KBM-7 (cell line): ENCODE measurements around the gene HS3ST6.
"Not testable (repeated sequence)": the region's sequence is repeated elsewhere in the genome, so short reads cannot be mapped to it uniquely, and the experiment has no call there.

Experiments used
- DNase-seq: peaks from one replicate; pipeline ENCODE4 v3.0.0-alpha.2; 2015
- in situ Hi-C: fragments of 300-500 bp; cut with MboI; formaldehyde crosslinking; loops from 2 replicates; pipeline ENCODE4 v1.14.3; 2020; ENCODE audit warnings: low sequenced_read_pairs, low pct_unique_long_range_greater_than_20kb, mixed read lengths

Gene HS3ST6

DNA sequence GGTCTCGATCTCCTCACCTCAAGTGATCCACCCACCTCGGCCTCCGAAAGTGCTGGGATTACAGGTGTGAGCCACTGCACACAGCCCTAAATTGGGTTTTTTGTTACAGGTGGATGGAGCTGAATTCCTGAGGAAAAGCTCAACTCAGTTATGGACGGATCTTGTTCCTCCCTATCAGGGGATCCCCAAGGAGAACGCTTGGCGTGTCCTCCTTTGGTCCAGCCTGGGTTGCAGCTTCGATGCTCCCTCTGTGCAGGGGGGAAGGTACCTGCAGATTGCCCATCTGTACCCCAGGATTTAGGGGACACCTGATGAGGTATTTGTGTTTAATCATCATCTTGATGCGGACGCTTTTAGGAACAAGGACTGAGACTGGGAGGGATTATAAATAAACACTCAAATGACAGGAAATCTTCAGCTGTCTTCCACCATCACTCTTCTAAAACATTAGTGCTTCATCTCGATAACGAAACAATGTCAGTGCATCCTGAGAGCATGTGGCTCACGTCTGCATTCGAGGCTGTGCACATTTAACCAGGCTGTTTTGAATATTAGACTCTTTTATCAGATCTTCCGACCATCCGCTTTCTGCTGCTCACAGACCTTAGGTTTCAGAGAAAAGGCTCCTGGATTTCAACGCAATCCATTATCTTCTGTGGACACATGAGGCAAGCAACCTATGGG lies 28.0 kb downstream of the HS3ST6 start:
- in situ Hi-C loops: no loop called here
- DNase-seq: no peak

DNA sequence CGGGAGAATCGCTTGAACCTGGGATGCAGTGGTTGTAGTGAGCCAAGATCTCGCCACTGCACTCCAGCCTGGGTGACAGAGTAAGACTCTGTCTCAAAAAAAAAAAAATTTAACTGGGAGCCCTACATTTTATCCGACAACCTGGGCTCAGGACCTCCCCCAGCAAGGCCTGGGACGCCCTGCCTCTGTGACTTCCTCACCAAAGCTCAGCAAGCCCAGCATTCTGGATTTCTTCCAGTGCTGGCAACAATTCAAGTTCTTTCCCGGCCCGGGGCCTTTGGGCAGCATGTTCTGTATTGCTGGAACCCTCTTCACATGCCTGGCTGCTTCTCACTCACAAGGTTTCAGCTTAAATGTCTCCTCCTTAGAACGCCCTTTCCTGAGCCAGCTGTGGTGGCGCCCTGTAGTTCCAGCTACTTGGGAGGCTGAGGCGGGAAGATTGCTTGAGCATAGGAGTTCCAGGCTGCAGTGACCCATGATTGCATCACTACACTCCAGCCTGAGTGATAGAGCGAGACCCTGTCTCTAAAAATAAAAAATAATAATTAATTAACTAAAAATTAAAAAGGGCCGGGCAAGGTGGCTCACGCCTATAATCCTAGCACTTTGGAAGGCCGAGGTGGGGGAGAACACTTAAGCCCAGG lies 30.4 kb downstream of the HS3ST6 start:
- in situ Hi-C loops: no loop called here
- no peak for DNase-seq

DNA sequence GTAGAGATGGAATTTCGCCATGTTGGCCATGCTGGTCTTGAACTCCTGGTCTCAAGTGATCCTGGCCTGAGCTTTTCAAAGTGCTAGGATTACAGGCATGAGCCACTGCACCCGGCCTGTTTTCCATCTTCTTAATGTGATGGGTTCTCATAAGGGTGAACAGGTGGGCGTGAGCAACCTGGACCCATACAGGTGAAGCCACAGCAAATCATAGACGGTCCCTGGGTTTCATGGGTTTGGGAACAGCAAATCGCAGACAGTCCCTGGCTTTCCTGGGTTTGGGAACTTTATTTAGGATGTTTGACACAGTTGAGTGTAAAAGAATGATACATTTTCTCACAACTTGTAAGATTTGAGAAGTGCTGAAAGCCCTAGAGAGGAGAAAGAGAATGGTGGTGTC lies 33.3 kb downstream of the HS3ST6 start:
- DNase-seq: no peak
- in situ Hi-C loops: no loop called here

DNA sequence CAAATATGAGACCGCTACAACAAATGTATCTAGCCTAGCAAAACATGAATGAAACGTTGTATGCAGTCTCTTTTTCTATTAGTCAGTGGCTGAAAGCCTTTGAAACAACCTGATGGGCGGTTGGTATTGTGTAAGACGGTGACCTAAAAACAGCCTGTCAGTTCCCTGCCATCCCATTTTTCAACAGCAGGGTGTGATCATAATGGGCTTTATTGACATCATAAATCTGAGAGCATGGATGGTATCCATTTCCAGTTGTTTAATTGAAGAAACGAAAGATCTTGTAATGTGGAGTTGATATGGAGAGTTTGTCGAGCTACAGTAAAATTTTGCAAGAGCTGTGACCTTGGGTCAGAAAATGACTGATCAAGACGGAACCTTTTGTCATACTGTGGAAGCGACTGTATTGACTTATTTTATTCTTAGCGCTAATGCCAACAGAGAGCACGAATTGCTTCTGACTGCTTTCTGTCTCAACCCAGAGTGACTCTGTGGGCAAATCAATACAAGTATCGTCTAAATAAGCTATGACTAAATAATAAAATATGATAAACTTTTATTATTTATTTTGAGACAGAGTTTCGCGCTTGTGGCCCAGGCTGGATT lies 34.0 kb downstream of the HS3ST6 start:
- in situ Hi-C loops: no loop called here
- DNase-seq: peak; percentile 53

DNA sequence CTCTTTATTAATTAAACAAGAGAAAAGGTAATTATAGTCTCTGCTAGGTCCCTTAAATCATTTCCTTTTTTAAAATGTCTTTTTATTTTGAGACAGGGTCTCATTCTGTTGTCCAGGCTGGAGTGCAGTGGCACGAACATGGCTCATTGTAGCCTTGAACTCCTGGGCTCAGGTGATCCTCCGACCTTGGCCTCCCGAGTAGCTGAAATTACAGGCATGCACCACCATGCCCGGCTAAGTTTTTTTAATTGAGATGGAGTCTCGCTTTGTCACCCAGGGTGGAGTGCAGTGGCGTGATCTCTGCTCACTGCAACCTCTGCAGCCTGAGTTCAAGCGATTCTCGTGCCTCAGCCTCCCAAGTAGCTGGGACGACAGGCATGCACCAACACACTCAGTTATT lies 37.0 kb downstream of the HS3ST6 start:
- in situ Hi-C loops, DNase-seq: not testable (repeated sequence)

DNA sequence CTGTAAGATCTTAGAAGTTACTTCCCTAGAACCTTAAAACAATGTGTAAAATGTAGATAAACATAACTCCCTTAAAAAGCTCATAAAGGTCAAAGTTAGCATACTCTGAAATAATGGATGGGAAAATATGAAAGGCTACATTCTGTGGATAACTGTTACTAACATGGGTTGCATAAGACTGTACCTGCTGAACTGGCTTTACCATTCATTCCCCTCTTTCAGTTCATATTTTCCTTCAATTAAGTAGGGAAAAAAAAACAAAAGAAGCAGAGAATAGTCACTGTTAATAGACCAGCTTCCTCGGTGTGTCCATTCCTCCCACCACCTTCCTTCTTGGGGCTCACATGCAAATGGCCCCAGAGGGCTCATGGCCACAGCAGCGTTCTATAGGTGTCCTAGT lies 38.7 kb downstream of the HS3ST6 start:
- in situ Hi-C loops: no loop called here

DNA sequence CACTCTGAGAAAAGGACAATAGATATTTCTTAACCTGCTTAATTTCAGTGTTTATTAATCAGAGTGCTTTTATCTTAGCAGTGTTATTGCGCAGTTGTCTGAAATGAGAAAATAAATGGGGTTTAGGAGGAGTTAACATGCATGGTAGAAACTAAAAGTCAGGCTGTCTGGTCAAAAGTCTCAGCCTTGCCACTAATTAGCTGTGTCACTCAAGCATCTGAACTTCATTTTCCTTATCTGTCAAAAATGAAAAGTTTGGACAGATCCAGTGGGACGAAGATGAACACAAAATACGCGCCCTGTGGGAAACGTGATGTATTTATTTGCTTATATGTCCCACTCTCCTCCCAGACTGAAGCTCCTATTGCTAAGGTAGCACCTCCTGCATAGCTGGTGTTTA lies 40.0 kb downstream of the HS3ST6 start:
- DNase-seq: no peak
- in situ Hi-C loops: no loop called here

More for the DNA sequence above, 38.7 kb downstream of the HS3ST6 start:
- DNase-seq: no peak

DNA sequence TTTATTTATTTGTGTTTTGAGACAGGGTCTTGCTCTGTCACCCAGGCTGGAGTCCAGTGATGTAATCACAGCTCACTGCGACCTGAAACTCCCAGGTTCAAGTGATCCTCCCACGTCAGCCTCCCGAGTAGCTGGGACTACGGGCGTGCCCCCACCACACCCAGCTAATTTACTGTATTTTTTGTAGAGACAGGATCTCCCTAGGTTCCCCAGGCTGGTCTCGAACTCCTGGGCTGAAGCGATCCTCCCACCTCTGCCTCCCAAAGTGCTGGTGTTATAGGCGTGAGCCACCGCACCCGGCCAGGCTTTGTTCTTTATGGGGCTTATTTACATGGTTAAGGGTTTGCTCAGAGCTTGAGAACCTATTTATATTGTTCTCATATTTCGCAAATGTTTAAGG lies 40.4 kb downstream of the HS3ST6 start:
- in situ Hi-C loops: no loop called here
- DNase-seq: no peak

DNA sequence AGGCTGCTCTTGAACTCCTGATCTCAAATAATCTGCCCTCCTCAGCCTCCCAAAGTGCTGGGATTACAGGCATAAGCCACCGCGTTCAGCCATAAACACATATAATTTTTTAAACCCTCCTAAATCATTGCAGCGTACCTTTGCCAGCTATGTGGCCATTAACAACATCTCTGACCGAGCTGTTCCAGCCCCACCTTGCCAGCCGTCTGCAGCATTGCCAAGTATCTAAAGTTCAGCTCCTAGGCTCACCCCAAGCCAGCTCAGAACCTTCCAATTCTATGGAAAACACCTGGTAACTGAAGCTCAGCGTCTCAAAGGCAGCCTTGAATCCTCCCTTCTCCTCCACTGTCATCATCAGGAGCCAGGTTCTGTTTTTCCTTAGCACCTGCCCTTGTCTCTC lies 41.1 kb downstream of the HS3ST6 start:
- in situ Hi-C loops: no loop called here

DNA sequence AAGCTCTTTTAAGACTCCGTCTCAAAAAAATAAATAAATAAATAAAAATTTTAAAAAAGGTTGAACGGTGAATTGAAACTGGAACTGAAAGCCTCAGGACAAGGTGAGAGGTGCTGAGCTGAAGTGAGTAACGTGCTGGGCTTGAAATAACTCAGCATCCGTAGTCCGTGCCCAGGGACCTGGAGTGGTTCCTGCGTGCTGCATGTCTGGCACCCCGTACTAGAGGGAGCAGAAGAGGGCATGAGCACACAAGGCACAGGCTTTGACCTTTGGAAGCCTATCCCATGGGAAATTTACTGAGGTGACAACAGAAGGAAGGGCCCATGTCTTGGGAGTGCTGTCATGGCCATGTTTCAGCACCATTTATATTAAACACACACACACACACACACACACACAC lies 41.7 kb downstream of the HS3ST6 start:
- DNase-seq: no peak
- in situ Hi-C loops: no loop called here

More for the DNA sequence above, 41.1 kb downstream of the HS3ST6 start:
- no peak for DNase-seq

DNA sequence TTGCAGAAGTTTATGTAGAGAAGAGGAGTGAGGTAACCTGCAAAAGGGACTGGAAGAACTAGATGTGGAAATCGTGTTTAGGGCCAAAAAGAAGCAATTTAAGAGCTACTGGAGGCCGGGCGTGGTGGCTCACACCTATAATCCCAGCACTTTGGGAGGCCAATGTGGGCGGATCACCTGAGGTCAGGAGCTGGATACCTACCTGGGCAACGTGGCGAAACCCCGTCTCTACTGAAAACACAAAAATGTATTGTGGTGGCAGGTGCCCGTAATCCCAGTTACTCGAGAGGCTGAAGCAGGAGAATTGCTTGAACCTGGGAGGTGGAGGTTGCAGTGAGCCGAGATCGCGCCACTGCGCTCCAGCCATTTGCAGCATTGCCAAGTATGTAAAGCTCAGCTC lies 42.1 kb downstream of the HS3ST6 start:
- in situ Hi-C loops, DNase-seq: not testable (repeated sequence)

DNA sequence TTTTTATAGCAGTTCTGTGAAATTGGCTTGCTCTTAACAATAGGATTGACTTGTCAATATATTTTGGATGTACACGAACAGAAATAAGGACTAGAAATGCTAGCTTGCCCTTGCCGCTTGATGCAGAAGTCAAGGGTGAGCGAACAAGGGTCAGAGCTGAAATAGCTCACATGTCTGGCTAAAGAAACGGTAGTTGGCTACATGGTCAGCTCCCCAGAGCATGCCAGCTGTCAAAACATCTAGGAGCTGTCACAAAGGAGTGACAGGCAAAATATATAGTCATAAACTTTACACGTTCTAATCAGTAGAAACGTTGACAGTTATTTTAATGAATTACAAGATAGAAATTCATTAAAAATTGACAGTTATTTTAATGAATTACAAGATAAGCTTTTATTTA lies 43.4 kb downstream of the HS3ST6 start:
- in situ Hi-C loops: no loop called here

DNA sequence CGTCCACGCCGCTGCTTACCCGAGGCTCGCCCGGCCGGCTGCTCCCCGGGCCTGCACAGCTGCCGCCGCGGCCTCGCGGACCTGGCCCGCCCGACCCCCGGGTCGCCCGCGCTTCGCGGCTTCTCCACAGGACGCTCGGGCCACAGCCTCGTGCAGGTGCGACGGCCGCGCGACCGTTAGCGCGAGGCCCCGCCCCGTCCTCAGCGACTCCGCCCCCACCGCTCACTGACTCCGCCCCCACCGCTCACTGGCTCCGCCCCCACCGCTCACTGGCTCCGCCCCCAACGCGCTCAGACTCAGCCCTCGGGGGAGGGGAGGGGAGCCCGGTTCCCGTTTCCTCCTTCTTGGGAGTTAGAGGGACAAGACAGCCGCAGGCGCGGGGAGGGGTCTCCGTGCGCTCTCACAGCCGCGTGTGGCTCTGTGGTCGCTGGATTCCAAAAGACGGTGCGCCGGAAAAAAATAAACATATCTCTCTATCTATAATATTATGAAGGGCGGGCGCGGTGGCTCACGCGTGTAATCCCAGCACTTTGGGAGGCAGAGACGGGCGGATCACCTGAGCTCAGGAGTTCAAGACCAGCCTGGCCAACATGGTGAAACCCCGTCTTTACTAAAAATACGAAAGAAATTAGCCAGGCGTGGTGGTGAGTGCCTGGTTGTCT lies 46.1 kb downstream of the HS3ST6 start, which contains the start of gene MEIOB:
Gene MEIOB, minus strand, starts transcription at position 191 of the 662 bp plus-strand sequence. CDS start 3,989 bp downstream, outside the sequence.
- in situ Hi-C loops: no loop called here
- DNase-seq: no peak

More for the DNA sequence above, 43.4 kb downstream of the HS3ST6 start:
- no peak for DNase-seq

DNA sequence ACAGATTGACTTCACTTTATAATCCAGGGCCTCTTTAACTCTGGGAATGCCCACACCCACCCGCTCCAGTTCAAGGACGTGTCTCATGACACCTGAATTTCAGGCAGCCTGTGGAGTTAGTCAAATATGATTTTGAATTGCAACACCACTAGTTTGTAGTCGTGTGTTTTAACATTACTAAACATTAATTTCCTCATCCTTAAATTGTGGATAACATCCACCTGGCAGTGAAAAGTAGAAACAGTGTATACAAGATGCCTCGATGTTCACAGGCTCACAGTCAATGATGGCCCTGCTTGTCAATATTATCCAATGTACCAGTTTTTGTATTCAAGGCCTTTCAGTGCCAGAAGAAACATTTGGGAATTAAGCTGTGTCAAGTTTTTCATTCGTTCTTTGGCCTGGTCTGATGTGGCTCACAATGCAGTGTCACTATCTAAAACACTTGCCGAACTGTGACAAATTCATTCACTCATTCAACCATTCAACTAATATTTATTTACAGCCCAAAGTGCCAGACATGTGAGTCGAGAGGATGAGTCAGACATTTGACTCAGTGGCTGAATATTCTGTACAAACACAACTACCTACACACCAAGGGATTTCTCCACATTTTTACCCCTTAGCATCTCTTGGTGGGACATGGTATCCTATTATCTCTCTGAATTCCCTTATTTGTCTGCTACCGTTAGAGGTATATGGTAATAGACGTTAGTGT lies 47.7 kb downstream of the HS3ST6 start:
- no peak for DNase-seq
- in situ Hi-C loops: no loop called here

DNA sequence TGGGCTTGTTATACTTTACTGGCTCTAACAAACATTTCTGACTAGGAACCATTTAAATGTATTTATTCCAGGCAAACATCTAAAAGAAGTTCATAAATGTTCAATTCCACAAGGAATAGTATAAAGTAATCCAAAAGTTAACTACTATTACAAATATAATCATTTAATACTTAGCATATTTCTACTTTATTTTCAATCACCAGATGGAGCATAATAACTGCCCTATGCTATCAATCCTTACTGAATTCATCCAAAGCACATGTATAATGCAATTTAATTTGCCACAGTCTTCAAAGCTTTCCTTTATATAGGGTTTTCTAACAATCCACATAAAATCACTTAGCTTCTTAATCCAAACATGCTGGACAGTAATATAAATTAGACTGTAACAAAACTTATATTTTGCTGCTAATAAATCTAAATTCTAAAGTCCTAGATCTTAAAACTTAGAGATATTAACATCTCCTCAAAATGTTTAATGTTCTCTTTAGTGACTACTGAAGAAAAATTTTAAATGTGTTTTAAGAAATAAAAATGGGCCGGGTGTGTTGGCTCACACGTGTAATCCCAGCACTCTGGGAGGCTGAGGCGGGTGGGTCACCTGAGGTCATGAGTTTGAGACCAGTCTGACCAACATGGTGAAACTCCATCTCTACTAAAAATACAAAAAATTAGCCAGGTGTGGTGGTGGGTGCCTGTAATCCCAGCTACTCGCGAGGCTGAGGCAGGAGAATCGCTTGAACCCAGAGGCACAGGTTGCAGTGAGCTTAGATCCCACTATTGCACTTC lies 52.1 kb downstream of the HS3ST6 start:
- in situ Hi-C loops: no loop called here

DNA sequence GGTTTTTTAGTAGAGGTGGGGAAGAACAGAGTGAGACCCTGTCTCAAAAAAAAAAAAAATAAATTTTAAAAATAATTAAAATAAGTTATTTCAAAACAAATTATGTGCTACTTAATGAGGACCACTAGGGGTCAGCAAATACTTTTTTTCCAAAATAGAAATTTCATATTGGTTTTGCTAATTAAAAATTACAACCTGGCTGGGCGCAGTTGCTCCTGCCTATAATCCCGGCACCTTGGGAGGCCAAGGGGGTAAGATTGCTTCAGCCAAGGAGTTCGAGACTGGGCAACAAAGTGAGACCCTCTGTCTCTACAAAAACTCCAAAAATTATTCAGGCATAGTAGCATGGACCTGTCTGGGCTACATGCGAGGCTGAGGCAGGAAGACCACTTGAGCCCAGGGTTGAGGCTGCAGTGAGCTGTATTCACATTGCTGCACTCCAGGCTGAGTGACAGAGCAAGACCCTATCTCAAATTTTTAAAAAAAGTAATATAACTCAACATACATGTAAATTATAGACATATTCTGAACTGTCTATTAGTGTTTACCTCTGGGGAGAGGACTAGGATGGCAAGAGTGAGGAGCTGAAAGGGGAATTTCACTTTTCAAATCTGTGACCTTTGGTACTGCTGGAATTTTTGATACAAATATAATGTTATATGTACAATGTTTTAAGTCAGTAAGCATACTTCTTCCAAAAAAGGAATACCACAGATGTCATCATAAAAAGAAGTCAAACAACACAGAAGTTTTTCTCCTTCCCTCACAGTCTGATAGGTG lies 54.3 kb downstream of the HS3ST6 start:
- in situ Hi-C loops: no loop called here
- peak; percentile 41 for DNase-seq

More for the DNA sequence above, 52.1 kb downstream of the HS3ST6 start:
- no peak for DNase-seq

DNA sequence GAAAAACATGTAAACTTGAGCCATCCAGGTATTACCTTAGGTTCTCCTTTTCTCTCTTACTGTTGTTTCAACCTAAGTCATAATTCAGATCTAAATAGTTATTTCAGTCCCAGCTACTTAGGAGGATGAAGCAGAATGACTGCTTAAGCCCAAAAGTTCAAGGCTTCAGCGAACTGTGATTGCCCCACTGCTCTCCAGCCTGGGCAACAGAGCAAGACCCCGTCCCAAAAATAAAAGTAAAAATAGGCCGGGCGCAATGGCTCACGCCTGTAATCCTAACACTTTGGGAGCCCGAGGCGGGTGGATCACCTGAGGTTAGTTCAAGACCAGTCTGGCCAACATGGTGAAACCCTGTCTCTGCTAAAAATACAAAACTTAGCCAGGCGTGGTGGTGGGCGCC lies 55.8 kb downstream of the HS3ST6 start:
- DNase-seq: no peak
- in situ Hi-C loops: no loop called here

DNA sequence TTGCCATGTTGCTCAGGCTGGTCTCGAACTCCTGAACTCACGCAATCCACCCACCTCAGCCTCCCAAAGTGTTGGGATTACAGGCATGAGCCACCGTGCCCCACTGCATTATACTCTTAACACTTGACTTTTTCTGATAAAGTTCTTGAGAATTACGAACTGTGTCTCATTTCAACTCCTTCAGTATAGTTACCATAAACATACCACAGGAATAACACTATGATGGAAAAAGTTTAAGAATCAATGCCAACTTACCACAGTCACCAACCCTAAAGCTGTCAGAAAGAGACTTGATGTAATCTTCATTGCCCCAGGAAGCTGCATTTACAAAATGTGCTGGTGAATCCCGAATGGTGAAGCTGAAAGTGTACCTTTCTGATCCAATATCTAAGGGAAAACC lies 56.5 kb downstream of the HS3ST6 start:
- no peak for DNase-seq
- in situ Hi-C loops: no loop called here
